GM10266 (cell line): ENCODE measurements around the gene CACHD1.
"Not testable (repeated sequence)": the region's sequence is repeated elsewhere in the genome, so short reads cannot be mapped to it uniquely, and the experiment has no call there.

Source experiments
- DNase-seq: peaks from one replicate; pipeline ENCODE4 v3.0.0; 2012; ENCODE audit errors: extremely low spot score
- CTCF ChIP-seq: IDR thresholded peaks from 2 replicates; pipeline ENCODE4 v1.5.1; 2012; ENCODE audit warnings: mild to moderate bottlenecking, low read depth; ENCODE audit not compliant: control insufficient read depth, insufficient read depth; ENCODE audit errors: missing control alignments

The CACHD1 gene

GRCh38 chr1:64597113-64597512 lies 127.2 kb downstream of the CACHD1 start:
- DNase-seq = no peak
- no peak for TF ChIP-seq CTCF

- DNase-seq = no peak
- TF ChIP-seq CTCF = no peak
Measured at GRCh38 chr1:64598100-64598571, 128.2 kb downstream of the CACHD1 start.

GRCh38 chr1:64599242-64599641 lies 129.3 kb downstream of the CACHD1 start:
- TF ChIP-seq CTCF = no peak
- no peak for DNase-seq

- TF ChIP-seq CTCF = no peak
Measured at GRCh38 chr1:64601207-64601606, 131.3 kb downstream of the CACHD1 start.

GRCh38 chr1:64608005-64608650 lies 138.2 kb downstream of the CACHD1 start:
- no peak for DNase-seq
- TF ChIP-seq CTCF = no peak

More at GRCh38 chr1:64601207-64601606, 131.3 kb downstream of the CACHD1 start:
- no peak for DNase-seq

- no peak for TF ChIP-seq CTCF
- DNase-seq = no peak
Measured at GRCh38 chr1:64608651-64609048, 138.7 kb downstream of the CACHD1 start.

- DNase-seq = not testable (repeated sequence)
Measured at GRCh38 chr1:64610950-64611349, 141.0 kb downstream of the CACHD1 start.

- TF ChIP-seq CTCF = no peak
- DNase-seq = no peak
Measured at GRCh38 chr1:64616039-64616438, 146.1 kb downstream of the CACHD1 start.
